ENCODE data around the gene VGLL2.
"Not testable (repeated sequence)": the region's sequence is repeated elsewhere in the genome, so short reads cannot be mapped to it uniquely, and the experiment has no call there.

VGLL2 gene

GRCh38 chr6:117265410-117266256, at the start of gene VGLL2:
Gene VGLL2 (plus strand): TSS chr6:117265558. CDS start chr6:117265764, 206 bp downstream.
- no peak for DNase-seq

- no peak for DNase-seq
These were observed 42.5 kb upstream of the VGLL2 start for GRCh38 chr6:117222861-117223260.

DNA sequence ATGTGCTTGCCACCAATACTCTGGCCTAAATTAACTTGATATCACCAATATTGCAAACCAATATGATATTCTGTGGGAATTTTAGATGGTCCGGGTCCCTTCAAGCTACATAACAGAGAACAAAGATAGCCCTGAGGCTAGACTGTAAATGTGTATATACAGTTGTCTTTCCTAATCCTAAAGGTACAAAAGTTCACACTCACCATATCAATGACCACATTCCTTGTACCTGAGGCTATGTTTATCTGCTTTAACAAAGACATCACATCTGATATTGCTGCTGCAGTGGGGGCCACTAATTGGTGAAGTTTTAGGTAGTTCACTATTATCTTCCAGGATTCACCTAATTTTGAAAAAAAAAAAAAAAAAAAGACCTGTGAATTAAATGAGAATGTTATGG, 38.6 kb upstream of the VGLL2 start:
- no peak for DNase-seq

DNA sequence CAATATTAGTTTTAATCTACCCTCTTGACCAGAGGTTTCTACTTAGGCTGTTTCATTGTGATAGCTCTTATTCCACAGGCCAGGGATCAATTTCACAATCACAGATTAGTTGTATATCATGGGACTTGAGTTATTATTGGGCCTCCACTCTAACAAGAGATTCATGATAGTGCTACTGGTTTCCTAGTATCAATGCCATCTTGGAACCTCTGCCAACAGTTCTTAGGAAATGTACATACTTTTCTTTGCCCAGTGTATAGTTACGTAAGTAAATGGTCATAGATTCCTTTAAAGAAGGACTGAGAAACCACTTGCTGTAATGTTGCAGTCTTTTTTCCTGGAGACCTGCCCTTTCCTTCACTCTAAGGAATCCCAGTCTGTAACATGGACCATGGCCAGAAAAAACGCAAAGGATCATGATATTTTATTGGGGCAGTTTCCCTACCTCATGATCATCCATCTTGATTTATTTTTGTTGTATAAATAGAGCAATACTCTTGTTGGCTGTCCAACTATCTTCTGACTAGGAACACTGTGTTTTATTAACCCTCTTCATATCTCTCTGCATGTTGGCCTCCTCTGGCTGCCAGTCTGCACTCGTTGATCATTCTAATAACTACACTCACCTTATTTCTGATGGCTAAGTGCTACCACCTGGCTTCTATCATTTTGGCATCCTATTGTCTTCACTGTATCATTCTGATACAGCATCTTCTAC, 38.0 kb upstream of the VGLL2 start:
- DNase-seq = no peak

- DNase-seq = no peak
These were observed 37.2 kb upstream of the VGLL2 start for GRCh38 chr6:117228202-117228601.

GRCh38 chr6:117229870-117230269, 35.5 kb upstream of the VGLL2 start:
- DNase-seq = no peak

GRCh38 chr6:117231466-117231865, 33.9 kb upstream of the VGLL2 start:
- no peak for DNase-seq

DNA sequence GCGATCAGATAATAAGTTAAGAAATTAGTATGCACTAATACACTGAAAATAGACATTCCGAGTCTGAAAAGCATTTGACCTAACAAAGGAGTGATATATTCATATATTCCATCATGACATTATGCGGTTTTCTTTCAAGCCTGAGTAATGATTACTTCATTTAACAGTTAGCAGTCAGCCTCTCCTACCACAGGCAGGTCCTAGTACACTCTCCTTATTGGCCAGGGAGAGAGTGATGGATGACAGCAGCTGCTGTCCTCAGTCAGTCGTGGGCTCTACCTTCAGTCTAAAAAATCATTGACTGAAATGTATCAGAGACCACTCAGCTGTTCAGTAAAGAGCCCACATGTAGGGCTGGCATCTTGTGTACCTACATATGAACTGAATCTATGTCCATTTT, 33.2 kb upstream of the VGLL2 start:
- DNase-seq = no peak

DNA sequence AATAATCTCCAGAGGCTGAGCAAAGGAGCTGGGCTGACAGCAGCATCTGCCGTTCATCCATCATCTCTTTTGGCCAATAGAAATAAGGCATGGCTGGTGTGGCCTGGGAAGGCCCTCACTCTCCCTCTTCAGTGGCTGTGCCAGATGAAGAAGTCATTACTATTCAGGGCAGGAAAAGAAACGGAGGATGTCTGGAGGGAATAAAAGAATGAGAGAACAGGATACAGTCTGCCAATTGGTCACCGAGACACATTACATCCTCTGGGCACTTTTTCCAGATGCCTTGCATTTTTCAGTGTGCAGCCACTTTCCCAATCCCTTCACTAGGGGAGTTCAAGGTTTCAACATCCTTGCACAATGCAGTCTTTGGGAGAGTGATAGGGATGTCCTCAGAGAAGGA, 32.2 kb upstream of the VGLL2 start:
- no peak for DNase-seq

DNA sequence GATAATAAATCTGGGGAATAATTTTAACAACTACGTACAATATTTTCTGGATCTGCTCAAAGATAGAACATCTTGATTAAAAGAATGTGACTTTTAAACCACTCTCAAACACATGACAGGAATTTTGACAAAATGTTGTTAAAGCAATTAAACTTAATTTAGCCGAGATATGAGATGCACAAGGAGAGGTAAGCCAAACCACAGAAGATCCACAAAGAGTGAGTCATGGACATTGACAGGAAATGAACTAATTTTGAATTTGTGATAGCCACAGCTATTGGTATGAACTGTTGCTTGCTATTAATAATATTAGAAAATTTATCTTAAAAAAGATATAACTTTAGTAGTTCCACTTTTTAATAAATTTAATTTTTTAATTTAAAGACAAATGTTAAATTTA, 27.8 kb upstream of the VGLL2 start:
- no peak for DNase-seq

- not testable (repeated sequence) for DNase-seq
These were observed 20.8 kb upstream of the VGLL2 start for GRCh38 chr6:117244571-117244970.

- not testable (repeated sequence) for DNase-seq
These were observed 20.4 kb upstream of the VGLL2 start for GRCh38 chr6:117244979-117245378.

DNA sequence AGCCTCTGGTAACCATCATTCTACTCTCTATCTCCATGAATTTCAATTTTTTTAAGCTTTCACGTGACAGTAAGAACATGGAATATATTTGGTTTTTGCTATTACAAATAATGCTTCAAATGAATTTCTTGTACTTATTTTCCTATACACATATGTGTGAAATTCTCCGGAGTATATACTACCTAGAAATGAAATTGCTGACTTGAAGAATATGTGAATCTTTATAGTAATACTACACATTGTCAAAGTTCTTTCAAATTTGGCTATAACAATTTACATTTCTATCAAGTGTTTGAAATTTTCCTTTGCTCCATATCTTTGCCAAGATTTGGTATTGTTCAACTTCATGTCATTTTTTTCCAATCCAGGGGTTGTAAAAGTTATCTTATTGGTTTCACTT, 11.6 kb upstream of the VGLL2 start:
- no peak for DNase-seq

DNA sequence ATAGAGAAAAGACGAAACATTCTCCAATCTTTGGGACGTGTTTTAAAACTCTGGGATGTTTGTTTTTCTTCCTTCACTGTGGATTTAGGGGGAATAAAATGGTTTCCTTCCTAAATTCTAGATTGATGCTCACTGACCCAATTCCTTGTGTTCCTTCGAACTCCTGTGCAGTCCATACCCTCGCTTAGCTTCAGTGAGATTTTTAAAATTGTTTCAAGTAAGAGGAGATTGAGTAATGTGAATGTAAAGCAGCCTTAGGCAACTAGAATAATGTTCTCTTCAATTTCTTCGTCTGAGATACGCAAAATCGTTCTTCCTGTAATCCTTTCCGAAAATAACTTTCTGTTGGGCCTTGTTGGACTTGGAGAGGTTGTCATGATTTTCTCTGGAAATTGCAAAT, 2.6 kb upstream of the VGLL2 start:
- DNase-seq = no peak

DNA sequence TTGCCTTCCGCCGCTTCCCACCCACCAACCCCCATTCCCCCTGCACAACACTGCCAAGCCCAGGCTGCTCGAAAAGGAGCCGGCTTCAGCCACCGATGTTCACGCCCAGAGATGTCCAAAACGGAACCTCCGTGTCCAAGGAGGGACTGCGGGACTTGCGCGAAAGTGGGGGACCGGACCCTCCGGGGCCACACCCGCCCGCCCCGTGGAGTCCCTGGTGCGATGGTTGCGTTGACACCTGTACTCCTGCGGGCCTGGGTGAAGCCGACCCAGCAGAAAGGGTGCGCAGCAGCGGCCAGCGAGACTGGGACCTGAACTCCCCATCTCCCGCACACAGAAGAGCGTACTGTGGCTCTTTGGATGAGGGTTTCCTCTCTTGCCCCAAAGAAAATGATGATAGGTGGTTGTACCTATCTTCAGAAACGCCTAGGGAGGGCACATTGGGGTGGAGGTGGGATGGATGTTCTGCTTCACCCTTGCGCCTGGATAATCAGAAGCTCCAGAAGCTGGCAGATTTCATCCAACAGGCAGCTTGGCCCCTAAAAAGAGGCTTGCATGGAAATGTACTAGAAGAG, 1.9 kb upstream of the VGLL2 start:
- no peak for DNase-seq

DNA sequence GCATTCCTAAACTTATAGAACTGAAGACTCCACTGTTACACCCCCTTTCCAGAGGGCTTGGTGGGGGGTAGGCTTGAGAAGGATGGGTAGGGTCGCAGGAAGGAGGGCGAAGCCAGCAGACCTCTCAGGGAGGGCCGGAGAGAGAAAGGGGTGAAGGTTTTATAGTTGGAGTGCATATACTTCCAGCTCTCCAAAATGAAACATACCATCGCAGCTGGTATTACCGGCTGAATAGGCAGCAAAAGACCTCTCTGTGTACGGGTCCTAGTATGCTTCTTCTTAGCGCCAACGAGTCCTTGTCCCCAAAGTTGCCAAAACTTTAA, 1.0 kb upstream of the VGLL2 start:
- DNase-seq = no peak

DNA sequence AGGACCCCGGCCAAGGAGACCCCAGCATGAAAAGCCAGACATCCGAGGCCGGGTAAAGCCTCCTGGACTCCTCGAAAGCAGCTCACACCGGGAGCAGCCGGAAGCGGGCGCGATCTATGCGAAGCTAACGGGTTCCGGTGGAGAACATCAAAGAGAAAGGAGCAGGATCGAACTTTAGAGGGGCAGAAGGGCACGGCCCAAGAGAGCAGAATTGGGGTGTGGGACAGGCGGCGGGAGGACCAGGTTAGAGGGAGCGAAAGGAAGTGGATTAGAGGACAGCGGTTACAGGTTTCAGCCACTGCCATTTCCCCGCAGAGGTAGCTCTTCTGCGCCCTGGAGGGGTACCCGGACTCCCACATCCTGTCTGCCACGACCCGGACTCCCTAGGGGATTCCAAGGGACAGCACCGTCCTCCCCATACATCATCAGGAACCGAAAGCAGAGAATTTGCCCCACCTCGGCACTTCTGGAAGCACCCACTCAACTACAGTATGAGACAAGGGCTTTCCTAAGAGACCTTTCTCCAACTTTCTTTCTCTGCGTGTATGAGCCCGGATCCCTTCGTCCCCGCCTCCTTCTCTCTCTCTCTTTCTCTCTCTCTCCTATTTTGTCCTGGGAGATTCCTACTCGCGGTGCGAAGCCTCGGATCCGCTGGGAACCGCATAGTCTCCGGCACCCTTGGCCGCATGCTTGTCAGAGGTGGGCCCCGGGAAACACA, 507 bp upstream of the VGLL2 start:
- DNase-seq = peak; percentile 4

- no peak for DNase-seq
These were observed 1.1 kb downstream of the VGLL2 start for GRCh38 chr6:117266257-117267053.

DNA sequence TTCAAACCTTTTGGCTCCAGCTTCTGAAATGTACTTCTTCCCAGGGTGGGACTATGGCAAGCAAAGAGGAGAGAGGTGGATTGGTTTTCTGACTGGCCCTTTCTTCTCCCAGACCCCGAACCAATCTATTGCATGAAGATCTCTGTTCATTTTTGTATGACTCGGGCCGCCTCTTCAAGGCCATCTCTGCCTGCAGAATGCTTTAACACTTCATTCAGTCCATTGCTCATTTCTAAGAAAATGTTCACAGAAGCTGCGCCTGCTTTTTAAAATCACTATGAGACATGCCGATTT, 1.6 kb downstream of the VGLL2 start:
- no peak for DNase-seq

DNA sequence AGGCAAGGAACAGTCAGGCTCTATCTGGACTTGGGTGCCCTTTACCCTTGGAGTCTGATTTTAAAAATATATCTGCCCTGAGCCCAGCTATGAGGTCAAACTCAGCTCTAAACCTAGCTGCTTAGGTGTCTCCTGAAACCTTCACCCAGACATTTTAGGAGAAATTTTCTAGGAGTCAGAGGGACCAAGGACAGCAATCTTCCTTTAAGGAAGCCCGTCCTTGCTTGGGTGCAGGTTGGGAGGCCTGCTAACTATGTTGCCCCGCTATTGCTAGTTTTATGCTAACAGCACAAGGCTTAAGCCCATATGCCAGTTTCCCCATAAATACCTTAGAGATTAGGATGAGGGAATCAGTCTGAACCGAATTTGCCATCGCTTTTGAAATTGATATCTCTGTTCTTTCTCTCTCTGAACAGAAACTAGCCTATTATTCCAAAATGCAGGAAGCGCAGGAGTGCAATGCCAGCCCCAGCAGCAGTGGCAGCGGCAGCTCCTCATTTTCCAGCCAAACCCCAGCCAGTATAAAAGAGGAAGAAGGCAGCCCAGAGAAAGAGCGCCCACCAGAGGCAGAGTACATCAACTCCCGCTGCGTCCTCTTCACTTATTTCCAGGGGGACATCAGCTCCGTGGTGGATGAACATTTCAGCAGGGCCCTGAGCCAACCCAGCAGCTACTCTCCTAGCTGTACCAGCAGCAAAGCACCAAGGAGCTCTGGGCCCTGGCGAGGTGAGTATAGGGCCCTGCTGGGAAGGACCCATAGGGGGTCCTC, 2.6 kb downstream of the VGLL2 start:
- no peak for DNase-seq

GRCh38 chr6:117268924-117269323, 3.6 kb downstream of the VGLL2 start:
- no peak for DNase-seq

DNA sequence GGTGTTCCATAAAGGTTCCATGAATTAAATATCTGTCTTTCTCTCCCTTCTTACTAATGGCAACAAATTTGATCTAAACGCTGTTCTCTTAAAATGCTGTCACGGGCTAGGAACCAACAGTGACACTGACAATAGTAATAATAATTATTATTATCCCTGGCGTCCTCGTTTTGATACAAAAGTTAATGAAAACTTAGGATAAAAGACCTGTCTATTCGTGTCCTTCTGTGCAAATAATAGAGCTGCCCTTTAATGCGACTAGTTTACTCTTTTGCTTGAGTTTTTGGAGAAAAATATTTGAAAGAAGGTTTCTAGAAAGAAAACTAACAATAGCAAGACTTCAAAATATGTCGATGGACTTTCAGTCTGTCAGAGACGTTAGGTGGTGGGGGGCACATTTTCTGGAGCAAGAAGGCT, 4.3 kb downstream of the VGLL2 start:
- DNase-seq = no peak

Data from activated CD4-positive, alpha-beta T cell treated with anti-CD3 and anti-CD28 coated beads, Interleukin-10, Interleukin-2, amounts not matched to agents 100 ng/mL and 50 ng/mL, durations not matched to agents 16 hours and 8 hours (primary cell).